Activated CD8-positive, alpha-beta memory T cell treated with anti-CD3 and anti-CD28 coated beads for 24 hours (primary cell): ENCODE measurements around the gene KLRD1.
"Not testable (repeated sequence)": the region's sequence is repeated elsewhere in the genome, so short reads cannot be mapped to it uniquely, and the experiment has no call there.

Source experiments
- DNase-seq: peaks from one replicate; pipeline ENCODE4 v3.0.0-alpha.2; 2020

The KLRD1 gene, protein sequence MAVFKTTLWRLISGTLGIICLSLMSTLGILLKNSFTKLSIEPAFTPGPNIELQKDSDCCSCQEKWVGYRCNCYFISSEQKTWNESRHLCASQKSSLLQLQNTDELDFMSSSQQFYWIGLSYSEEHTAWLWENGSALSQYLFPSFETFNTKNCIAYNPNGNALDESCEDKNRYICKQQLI

DNA sequence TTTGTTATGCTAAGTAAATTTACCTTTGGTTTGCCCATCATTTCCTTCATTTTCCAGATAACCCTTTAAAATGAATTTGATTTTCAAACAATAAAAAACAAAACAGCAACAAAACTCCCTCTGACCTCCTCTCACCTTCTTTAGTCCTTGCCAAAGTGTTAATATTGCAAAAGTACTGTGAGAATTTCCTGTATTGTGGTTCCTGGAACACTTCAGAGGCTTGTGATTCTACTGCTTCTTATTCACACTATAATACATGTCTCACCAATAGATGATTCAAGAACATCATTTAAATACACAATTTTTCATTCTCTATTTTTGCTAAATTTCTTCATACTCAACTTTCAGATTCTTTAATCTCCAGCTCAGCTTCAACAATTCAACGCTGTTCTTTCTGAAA, at the start of gene KLRD1:
Gene KLRD1, plus strand, starts transcription at position 241 of the 400 bp plus-strand sequence. CDS start 208 bp downstream, outside the sequence.
- no peak for DNase-seq

DNA sequence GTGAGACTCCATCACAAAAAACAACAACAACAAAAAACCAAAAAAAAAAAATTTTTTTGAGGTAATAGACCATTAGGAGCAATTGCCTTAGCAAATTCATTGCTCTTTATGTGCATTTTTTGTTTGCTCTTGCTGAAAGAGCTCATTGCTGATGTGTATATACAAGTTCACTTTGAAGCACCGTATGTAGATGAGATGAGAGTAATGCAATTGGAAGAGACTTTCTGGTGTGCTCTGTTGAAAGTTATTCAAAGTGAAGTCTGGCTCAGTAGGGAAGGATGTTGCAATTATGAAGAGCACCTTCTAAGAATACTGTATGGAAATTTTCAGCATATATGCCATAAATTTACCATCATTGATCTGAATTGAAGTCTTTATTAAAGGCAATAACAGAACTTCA, 46.7 kb upstream of the KLRD1 start:
- no peak for DNase-seq

DNA sequence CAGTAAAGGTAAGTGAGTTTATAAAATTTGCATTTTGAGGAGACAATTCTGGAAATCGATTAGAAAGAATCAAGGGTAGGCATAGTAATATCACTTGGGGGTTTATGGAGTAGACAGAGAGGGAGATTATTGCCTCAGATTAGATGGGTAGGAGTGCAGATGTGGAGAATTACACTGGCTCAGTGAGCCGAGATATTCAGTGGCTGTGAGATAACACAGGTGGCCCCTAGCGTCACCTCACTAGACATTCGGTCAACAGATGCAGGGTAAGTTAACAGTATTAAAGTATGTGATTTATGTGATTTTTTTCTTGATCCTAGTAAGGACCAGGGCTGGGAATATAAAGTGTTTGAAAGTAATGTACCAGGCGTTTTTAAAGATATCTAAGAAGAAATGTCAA, 39.6 kb upstream of the KLRD1 start:
- DNase-seq: no peak

DNA sequence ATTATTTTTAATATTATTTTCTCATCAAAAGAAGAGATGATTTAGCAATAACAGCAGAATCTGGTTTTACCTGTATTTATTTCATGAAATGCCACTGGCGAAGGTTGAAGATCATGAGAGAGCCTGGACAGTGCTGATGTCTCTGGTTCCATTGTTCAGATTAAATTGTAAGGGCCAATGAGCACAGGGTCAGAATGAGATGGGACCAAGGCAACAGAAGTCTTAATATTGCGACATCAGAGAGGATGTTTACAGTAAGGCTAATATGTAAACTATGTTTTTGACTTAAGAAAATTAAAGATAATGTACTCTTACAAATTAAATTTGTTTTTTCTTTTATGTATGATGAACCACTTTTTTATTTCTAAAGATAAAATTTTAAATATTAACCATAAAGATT, 35.2 kb upstream of the KLRD1 start:
- no peak for DNase-seq

DNA sequence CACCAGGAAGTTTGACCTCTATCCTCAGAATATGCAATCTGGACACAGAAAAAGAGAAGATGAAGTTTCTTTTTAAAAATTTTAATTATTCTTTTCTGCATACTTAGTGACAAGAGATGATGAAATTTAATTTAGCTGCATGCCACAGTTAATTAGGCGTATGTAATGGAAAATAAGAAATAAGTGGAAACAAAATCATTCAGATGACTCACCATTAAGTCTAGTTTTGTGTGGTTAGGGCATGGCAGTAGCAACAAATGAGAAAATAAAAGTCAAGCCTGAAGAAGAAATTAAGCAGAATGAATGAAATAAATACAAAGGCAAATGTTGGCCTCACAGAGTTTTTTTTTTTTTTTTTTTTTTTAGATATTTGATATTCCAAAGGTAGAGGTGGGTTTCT, 30.9 kb upstream of the KLRD1 start:
- no peak for DNase-seq

DNA sequence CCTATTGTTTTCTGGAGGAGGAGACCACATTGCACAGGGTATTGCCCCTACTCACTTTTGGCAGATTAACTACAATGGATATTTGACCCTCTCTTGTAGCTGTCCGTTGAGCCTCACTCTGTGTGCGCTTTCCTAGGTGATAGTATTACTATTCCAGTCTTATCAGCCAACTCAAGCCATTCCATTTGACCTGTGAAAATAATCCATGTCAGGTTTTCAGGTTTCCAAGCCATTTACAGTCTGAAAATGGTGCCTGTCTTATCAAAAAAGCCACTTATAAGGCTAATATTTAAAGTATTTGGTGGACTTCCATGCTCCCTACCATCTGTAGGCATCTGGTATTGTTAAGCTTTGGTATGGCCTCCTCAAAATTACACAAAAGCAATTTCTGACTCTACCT, 29.6 kb upstream of the KLRD1 start:
- DNase-seq: no peak

DNA sequence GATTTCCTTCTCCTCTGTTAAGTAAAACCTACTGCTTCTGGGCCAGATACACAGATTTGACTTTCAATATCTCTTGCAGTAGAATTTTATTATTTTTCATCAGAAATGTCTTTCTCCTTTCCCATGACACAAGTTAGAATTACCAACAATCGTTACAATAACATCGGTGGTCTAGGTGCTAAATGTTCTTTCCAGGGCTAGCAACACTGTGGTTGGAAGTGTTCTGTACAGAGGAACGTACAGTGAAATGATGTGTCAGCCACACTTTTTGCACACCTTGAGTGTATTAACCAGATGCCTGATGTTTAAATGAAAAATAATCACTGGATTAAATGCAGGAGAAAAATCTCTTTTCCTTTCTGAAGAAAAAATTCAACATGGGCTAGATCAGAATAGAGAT, 27.7 kb upstream of the KLRD1 start:
- no peak for DNase-seq

DNA sequence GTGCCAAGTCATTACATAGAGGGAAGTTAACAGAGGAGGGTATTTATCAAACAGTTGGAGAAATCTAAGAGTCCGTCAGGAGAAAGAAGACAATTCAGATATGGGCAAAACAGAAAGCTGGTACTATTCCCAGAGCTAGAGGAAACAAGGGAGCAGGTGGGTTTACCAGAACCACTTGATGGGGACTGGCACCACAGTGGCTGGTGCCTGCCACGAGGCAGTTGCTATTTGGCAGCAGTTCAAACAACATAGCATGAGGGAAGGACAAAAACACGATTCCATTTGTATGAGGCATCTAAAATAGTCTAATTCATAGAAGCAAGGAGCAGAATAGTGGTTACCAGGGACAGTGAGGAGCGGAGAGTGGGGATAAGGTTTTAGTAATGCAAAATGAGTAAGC, 24.6 kb upstream of the KLRD1 start:
- DNase-seq: no peak

DNA sequence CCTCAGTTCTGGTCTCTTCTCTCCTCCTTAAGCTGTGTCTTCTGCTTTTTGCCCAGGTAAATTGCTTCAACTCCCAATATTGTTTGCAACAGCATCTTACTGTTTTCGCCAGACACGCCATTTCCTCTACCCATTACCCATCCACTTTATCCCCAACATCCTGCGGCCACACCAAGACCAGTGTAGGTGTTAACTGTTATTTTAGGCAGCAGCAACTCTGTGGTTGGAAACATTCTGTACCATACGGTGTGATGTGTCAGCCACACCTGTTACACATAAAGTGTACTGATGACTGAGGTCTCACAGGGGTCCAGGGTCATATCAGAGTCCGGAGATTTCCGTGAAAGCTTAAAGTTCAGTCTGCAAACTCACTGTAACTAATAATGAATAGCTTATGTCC, 21.8 kb upstream of the KLRD1 start:
- DNase-seq: peak; percentile 64

DNA sequence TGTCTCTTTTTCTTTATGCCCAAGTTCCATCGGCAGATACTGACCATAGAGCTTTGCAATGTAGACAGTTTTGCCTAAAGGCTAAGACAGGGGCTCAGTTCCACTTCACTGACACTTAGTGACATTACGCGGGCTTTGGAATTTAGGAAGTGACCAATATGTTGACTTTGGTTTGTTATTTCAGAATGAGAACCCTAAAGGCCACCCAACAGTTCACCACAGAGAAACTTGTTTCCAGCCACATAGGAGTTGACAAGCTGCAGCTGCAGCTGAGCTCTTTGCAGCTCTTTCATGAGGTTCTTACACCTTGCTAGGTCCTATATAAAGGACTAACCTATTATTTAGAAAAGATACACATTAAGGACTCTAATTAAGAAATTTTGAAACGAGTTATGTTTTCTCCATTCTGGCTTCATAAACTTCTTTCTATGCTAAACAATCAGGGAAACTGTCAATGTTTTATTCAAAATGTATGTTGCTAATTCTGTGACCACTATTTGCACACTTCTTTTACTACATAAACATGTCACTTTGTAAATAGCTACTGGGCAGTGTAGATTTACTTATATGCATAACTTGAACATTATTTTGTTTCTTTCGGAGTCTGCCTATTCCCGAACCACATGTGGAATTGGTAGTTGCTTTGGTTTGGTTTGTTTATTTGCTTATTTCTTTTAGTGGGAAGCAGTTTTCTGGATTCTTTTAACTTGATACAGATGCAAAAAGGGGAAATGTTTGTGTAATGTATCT, 18.5 kb upstream of the KLRD1 start:
- no peak for DNase-seq

DNA sequence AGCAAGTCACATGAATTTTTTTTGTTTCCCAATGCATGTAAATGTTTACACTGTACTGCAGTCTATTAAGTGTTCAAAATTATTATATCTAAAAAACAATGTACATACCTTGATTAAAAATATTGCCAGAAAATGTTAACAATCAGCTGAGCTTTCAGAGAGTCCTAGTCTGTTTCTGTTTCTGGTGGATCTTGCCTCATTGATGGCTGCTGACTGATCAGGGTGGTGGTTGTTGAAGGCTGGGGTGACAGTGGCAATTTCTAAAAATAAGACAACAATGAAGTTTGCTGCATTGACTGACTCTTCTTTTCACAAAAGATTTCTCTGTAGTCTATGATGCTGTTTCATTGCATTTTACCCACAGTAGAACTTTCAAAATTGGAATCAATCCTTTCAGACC, 16.6 kb upstream of the KLRD1 start:
- DNase-seq: no peak

DNA sequence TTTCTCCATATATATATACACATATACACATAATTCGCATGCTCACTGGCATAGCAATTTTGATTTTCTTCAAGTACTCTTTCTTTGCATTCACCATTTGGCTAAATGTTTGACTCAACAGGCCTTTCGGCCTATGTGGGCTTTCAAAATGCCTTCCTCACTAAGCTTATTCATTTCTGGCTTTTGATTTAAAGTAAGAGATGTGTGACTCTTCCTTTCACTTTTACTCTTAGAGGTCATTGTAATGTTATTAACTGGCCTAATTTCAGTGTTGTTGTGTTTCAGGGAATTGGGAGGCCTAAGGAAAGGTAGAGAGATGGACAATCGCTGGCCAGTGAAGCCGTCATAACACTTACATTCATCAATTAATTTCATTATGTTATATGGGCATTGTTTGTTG, 14.5 kb upstream of the KLRD1 start:
- DNase-seq: no peak

DNA sequence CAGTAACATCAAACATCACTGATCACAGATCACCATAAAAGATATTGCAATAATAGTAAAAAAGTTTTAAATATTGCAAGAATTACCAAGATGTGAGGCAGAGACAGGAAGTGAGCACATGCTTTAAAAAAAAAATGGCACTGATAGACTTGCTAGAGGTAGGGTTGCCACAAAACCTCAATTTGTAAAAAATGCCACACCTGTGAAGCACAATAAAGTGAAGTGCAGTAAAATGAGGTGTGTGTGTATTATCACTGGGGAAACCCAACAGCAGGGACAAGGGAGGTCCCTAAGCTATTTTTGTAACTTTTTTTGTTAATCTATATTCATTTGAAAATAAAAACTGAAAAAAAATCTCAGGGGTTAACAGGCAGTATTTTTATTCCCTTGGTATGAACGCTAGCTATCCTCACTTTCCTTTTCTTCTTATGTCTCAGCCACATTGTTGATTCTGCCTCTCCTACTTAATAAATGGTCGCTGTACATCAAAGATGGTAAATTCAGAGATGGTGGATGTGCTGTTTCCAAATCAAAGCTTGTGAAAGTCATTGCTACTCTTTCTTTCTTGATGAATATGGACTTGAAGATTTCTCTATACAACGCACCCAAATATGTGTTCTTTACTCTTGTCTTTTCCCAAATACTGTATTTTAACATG, 14.0 kb upstream of the KLRD1 start:
- no peak for DNase-seq

DNA sequence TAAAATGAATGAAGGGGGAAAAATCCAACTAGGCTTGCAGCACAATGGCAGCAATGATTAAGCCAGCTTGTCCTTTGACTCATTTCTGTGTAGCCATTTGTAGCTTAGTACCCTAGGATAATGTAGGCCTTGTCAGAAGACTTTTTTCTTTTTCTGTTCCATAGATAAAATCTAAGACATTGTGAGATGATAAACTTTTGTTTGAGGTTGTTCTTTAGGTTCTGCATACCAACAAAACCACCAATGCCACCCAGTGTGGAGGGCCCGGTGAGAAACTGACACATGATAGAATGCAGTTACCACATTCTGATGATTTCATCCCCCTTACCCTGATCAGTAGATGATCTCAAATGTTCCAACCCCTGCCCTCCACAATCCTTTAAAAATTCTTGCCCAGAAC, 6.6 kb upstream of the KLRD1 start:
- DNase-seq: no peak

DNA sequence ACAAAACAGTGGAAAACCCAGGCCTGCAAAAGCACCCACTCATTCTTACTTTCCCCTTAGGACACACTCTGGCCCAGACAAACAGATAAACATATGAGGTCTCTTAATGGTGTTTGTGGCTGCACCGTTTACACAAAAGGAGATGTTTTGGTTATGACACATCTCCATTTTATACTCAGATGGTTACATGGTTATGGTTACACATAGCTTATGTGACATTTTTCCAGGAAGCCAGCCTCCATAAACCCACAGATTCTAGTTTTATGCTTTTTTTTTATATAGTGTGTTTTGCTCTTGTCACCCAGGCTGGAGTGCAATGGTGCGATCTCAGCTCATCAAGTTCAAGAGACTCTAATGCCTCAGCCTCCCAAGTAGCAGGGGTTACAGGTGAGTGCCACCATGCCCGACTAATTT, 3.5 kb upstream of the KLRD1 start:
- DNase-seq: no peak

DNA sequence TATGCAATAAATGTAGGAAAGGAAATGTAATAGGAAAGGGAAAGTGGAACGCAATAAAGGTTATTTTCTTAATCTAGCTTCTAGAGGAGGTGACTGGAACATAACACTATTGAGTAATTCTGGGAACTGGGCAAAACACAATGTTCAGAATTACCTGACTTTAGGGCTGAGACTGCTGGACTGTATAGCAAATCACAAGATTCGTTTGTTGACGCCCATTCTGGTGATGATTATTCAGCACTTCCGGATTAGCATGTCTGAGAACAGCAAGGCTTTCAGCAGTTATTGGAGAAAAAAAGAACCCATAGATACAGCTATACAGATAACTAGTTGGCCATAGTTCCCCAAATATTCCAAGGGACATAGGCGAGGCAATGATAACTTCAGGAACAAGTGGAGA, 2.3 kb upstream of the KLRD1 start:
- DNase-seq: no peak

DNA sequence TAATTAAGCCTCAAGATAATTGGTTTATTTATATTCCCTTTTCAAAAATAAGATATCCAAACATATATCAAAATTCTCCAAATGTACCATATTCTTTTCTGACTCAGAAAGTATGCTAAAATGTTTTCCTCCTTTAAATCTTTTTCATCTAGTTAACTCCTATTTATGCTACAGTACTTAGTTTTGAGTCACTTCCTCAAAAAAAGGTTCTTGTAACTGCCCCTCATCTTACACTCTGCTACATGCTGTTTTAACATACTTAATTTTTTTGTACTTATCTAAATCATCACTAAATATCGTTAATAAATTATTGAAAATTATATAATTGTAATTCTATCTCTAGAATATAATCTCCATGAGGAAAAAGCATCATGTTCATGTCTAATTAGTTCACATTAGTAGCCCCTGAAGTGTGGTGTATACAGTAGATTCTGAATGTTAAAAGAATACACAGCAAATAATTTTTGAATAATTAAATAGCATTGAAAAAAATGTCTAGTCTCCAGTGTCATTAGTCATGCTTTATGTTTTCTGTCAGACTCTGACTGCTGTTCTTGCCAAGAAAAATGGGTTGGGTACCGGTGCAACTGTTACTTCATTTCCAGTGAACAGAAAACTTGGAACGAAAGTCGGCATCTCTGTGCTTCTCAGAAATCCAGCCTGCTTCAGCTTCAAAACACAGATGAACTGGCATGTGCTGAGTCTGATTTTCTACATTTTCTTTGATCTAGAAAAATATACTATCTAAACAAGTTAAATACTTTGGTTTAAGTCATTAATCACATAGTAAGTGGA, 3.5 kb downstream of the KLRD1 start:
- DNase-seq: no peak

DNA sequence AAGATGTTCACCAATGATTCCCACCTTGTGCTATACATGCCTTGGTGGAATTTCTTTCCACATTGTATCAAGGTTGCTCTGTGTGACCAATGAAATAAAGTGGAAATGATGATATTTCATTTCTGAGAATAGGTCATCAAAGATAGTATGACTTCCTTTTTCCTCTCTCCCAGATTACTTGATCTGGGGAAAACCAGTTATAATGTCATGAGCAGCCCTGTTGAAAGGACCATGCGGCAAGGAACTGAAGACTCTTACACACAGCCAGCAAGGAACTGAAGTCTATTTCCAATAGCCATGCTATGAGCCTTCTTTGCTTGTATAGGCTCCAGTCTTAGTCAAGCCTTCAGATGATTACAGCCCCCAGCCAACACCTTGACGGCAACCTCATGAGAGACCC, 11.7 kb downstream of the KLRD1 start:
- no peak for DNase-seq

DNA sequence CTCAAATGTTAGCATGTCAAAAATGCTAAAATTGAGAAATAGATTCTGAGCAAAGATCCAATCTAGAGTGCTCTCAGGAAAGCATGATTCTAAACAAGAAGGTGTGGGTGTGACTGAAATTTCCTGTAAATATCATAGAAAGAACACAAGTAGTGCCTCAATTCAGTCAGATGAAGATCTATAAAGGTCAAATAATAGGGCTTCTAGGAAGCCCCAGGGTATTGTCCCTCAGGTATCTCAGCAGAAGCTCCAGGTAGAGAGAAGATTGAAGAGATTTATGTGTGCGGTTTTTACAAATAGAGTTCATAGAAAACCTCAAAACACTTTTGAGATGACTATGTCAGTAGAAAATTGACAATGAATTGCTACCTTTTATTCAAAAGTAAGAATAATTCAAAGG, 13.0 kb downstream of the KLRD1 start:
- DNase-seq: no peak

DNA sequence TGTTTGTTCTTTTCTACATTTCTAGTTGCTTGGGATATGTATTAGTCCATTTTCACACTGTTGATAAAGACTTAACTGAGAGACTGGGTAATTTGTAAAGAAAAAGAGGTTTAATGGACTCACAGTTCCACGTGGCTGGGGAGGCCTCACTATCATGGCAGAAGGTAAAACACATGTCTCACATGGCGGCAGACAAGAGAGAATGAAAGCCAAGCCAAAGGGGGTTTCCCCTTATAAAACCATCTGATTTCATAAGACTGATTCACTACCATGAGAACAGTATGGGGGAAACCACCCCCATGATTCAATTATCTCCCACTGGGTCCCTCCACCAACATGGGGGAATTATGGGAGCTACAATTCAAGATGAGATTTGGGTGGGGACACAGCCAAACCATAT, 21.0 kb downstream of the KLRD1 start:
- DNase-seq: not testable (repeated sequence)

DNA sequence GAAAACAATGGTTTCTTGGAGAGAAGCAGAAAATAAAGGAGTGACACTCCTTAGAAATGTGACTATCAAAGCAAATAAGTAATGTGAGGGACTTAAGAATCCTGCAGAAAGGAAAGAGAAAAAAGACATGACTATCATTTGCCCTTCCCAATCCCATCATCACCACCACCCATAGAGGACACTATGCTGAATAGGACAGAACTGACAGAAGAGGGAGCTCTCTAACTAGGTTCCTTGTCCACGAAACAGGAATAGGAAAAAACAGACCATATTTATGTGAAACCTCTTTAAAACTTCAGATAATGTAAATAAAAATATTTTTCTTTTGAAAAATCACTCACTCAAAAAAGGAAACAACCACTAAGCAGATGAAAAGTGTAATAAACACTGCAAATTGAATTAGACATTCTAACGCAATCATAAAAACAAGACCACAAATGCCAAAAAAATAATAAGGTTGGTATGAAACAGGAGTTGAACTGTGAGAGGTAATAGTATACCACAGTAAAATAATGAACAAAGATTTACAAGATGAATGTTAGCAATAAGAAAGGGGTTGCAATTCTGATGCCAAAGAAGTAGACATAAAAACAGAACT, 24.1 kb downstream of the KLRD1 start:
- DNase-seq: no peak

DNA sequence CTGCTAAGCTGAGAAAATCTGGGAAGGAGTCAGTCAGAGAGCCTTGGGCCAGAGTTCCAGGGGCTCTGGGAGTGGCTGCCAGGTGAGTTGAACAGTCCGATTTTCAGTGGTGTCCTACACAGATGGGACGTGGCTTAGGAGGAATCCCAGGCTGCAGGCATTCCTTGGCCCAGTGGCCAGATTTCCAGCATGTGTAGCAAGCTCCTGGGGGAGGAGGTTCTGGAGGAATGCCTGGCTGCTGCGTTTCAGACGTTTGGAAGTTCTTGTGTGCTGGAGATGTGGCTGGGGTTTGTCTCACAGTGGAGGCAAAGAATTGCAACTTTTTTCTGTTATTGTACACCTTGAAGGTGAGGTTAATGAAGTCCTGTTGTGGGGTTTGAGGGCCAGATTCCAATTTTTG, 28.5 kb downstream of the KLRD1 start:
- DNase-seq: not testable (repeated sequence)

DNA sequence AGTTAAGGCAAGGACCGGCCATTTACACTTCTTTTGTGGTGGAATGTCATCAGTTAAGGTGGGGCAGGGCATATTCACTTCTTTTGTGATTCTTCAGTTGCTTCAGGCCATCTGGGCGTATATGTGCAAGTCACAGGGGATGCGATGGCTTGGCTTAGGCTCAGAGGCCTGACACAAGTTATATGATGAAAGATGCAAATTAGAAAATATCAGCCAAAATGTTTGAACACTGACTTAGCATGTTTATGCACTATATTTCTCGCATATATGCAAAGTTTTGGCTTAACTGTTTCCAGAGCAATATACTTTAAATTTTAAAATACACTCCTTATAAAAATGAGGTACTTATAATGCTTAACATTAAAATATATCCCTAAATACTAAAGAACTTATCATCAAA, 30.8 kb downstream of the KLRD1 start:
- DNase-seq: not testable (repeated sequence)
